Hair follicular keratinocyte (primary cell): ENCODE data around the gene COPB2. TPM values are rescaled to one million over a fixed set of nuclear protein-coding genes. Genes with fewer than 3 reads are reported as not detected.

Source experiments
- total RNA-seq: library from RNA; depleted of rRNA; stranded (reverse); fragments of >200 nt; gene quantifications from 2 replicates; pipeline ENCODE4 v1.2.3, GENCODE V29; 2015

Gene COPB2
- total RNA-seq: 93.8 and 114 TPM in 2 replicates

DNA sequence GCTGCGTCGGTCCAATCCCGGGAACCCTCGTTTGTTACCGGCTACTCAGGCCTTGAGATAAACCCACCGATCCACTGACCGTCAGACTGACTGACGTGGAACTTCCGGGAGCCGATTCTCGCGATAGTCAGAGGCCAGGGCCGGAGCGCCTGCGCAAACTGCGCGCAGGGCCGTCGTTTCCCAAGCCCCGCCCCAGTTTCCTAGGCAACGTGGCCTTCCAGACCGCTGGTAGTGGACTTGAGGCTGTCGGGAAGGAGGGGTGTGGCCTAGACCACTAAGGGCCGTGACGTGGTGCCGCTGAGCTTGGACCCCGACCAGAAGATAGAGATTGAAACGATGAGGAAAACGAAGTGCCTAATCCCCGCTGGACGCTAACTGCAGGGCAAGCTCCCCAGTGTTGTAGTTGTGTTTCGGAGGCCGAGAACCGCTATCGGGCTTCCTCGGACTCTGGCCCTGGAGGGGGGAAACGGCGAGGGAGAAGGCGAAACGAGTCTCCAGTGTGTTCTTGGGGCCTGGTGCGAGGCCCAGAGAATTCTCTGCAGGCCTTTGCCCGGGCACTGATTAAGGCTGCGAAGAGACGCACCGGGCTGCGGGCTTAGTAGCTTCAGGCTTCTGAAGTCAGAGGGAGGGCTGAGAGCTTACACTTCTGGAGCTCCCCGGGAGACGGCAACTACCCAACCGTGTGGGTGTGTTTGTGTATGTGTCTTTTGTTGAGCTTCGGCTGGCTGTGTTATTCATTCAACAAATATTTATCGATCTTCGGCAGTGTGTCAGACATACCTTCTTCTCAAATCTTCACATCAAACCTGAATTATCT, at the start of gene COPB2:
Gene COPB2, minus strand, starts transcription at position 96 of the 817 bp plus-strand sequence. CDS start 97 bp downstream, outside the sequence.

GRCh38 chr3:139343895-139344856, 45.3 kb downstream of the COPB2 start, which contains the start of gene MRPS22:
Gene MRPS22 (plus strand): TSS chr3:139344020. CDS start chr3:139344027, 7 bp downstream.

Other genes starting within 250 kb of the COPB2 start
- 64.3 and 78.2 TPM in 2 replicates for gene MRPS22, start 45.6 kb downstream of the COPB2 start, total RNA-seq
- not detected in 2 replicates for gene RBP2, start 86.9 kb upstream of the COPB2 start, total RNA-seq
- 19.5 and 68.6 TPM in 2 replicates for gene RBP1, start 150.1 kb upstream of the COPB2 start, total RNA-seq